HEK293 (cell line): ENCODE measurements around the gene ZNF471.

Source experiments
- BCL11A ChIP-seq: fragments of 450-650 bp; formaldehyde crosslinking; IDR thresholded peaks from 2 replicates; pipeline ENCODE4 v1.5.1; 2016; ENCODE audit warnings: low read depth, missing biosample characterization, missing genetic modification characterization
- FEZF1 ChIP-seq: fragments of 450-650 bp; formaldehyde crosslinking; IDR thresholded peaks from 2 replicates; pipeline ENCODE4 v1.5.1; 2016; ENCODE audit warnings: missing biosample characterization, missing genetic modification characterization
- HOXD13 ChIP-seq: sonication (generic); formaldehyde crosslinking; IDR thresholded peaks from 2 replicates; pipeline ENCODE4 v1.8.0; 2022; ENCODE audit warnings: missing genetic modification reagents, borderline replicate concordance
- KLF9 ChIP-seq: fragments of 450-650 bp; formaldehyde crosslinking; IDR thresholded peaks from 2 replicates; pipeline ENCODE4 v1.5.1; 2016; ENCODE audit warnings: missing biosample characterization, missing genetic modification characterization, low read depth
- OSR2 ChIP-seq: fragments of 450-650 bp; formaldehyde crosslinking; IDR thresholded peaks from 2 replicates; pipeline ENCODE4 v1.5.1; 2016; ENCODE audit warnings: missing biosample characterization, missing genetic modification characterization
- PRDM1 ChIP-seq: fragments of 450-650 bp; formaldehyde crosslinking; IDR thresholded peaks from 2 replicates; pipeline ENCODE4; 2016; ENCODE audit warnings: missing biosample characterization, missing genetic modification characterization
- SP7 ChIP-seq: fragments of 450-650 bp; formaldehyde crosslinking; IDR thresholded peaks from 2 replicates; pipeline ENCODE4 v1.5.1; 2016; ENCODE audit warnings: missing biosample characterization, missing genetic modification characterization
- YY2 ChIP-seq: fragments of 450-650 bp; formaldehyde crosslinking; IDR thresholded peaks from 2 replicates; pipeline ENCODE4 v1.5.1; 2016; ENCODE audit warnings: missing biosample characterization, missing genetic modification characterization
- ZFHX2 ChIP-seq: fragments of 450-650 bp; formaldehyde crosslinking; conservative IDR thresholded peaks from 2 replicates; pipeline ENCODE4 v1.5.1; 2016; ENCODE audit warnings: missing biosample characterization, missing genetic modification characterization
- ZFP3 ChIP-seq: fragments of 450-650 bp; formaldehyde crosslinking; IDR thresholded peaks from 2 replicates; pipeline ENCODE4 v1.5.1; 2016; ENCODE audit warnings: low read depth, missing biosample characterization, missing genetic modification characterization
- ZFP69B ChIP-seq: fragments of 450-650 bp; formaldehyde crosslinking; IDR thresholded peaks from 2 replicates; pipeline ENCODE4 v1.5.1; 2016; ENCODE audit warnings: missing biosample characterization, missing genetic modification characterization
- ZNF157 ChIP-seq: fragments of 450-650 bp; formaldehyde crosslinking; IDR thresholded peaks from 2 replicates; pipeline ENCODE4 v1.5.1; 2016; ENCODE audit warnings: missing biosample characterization, missing genetic modification characterization
- ZNF169 ChIP-seq: fragments of 450-650 bp; formaldehyde crosslinking; IDR thresholded peaks from 2 replicates; pipeline ENCODE4 v1.5.1; 2016; ENCODE audit warnings: missing biosample characterization, missing genetic modification characterization
- ZNF211 ChIP-seq: fragments of 450-650 bp; formaldehyde crosslinking; IDR thresholded peaks from 2 replicates; pipeline ENCODE4 v1.5.1; 2016; ENCODE audit warnings: low read depth, missing biosample characterization, missing genetic modification characterization
- ZNF221 ChIP-seq: fragments of 450-650 bp; formaldehyde crosslinking; IDR thresholded peaks from 2 replicates; pipeline ENCODE4 v1.5.1; 2017; ENCODE audit warnings: missing biosample characterization, missing genetic modification characterization, borderline replicate concordance
- ZNF223 ChIP-seq: fragments of 450-650 bp; formaldehyde crosslinking; IDR thresholded peaks from 2 replicates; pipeline ENCODE4 v1.5.1; 2016; ENCODE audit warnings: missing biosample characterization, missing genetic modification characterization
- ZNF521 ChIP-seq: fragments of 450-650 bp; formaldehyde crosslinking; IDR thresholded peaks from 2 replicates; pipeline ENCODE4 v1.5.1; 2017; ENCODE audit warnings: missing biosample characterization, mild to moderate bottlenecking, missing genetic modification characterization
- ZNF558 ChIP-seq: fragments of 450-650 bp; formaldehyde crosslinking; IDR thresholded peaks from 2 replicates; pipeline ENCODE4 v1.5.1; 2016; ENCODE audit warnings: missing biosample characterization, missing genetic modification characterization
- ZNF560 ChIP-seq: fragments of 450-650 bp; formaldehyde crosslinking; IDR thresholded peaks from 2 replicates; pipeline ENCODE4 v1.5.1; 2017; ENCODE audit warnings: missing biosample characterization, missing genetic modification characterization, borderline replicate concordance
- ZNF791 ChIP-seq: fragments of 450-650 bp; formaldehyde crosslinking; IDR thresholded peaks from 2 replicates; pipeline ENCODE4 v1.5.1; 2016; ENCODE audit warnings: missing biosample characterization, missing genetic modification characterization
- TF ChIP-seq, protein P1 (sequence below): fragments of 450-650 bp; formaldehyde crosslinking; IDR thresholded peaks from 2 replicates; pipeline ENCODE4 v1.5.1; 2016; ENCODE audit warnings: missing biosample characterization, missing genetic modification characterization
- TF ChIP-seq, protein P2 (sequence below): fragments of 450-650 bp; formaldehyde crosslinking; IDR thresholded peaks from 2 replicates; pipeline ENCODE4 v1.5.1; 2016; ENCODE audit warnings: missing biosample characterization, missing genetic modification characterization
- TF ChIP-seq, protein P3 (sequence below): fragments of 450-650 bp; formaldehyde crosslinking; optimal IDR thresholded peaks from 2 replicates; pipeline ENCODE3; 2016; ENCODE audit warnings: missing biosample characterization, mild to moderate bottlenecking, missing genetic modification characterization
- TF ChIP-seq, protein P4 (sequence below): fragments of 450-650 bp; formaldehyde crosslinking; IDR thresholded peaks from 2 replicates; pipeline ENCODE4 v1.5.1; 2017; ENCODE audit warnings: missing biosample characterization, missing genetic modification characterization
- TF ChIP-seq, protein P5 (sequence below): fragments of 450-650 bp; formaldehyde crosslinking; IDR thresholded peaks from 2 replicates; pipeline ENCODE4 v1.5.1; 2016; ENCODE audit warnings: missing biosample characterization, missing genetic modification characterization
- TF ChIP-seq, protein P6 (sequence below): fragments of 450-650 bp; formaldehyde crosslinking; IDR thresholded peaks from 2 replicates; pipeline ENCODE4 v1.5.1; 2016; ENCODE audit warnings: missing biosample characterization, missing genetic modification characterization
- TF ChIP-seq, protein P7 (sequence below): fragments of 450-650 bp; formaldehyde crosslinking; IDR thresholded peaks from 2 replicates; pipeline ENCODE4 v1.5.1; 2017; ENCODE audit warnings: missing biosample characterization, missing genetic modification characterization
- TF ChIP-seq, protein P8 (sequence below): fragments of 450-650 bp; formaldehyde crosslinking; IDR thresholded peaks from 2 replicates; pipeline ENCODE4 v1.5.1; 2016; ENCODE audit warnings: missing biosample characterization, missing genetic modification characterization, low read depth

Gene ZNF471

DNA sequence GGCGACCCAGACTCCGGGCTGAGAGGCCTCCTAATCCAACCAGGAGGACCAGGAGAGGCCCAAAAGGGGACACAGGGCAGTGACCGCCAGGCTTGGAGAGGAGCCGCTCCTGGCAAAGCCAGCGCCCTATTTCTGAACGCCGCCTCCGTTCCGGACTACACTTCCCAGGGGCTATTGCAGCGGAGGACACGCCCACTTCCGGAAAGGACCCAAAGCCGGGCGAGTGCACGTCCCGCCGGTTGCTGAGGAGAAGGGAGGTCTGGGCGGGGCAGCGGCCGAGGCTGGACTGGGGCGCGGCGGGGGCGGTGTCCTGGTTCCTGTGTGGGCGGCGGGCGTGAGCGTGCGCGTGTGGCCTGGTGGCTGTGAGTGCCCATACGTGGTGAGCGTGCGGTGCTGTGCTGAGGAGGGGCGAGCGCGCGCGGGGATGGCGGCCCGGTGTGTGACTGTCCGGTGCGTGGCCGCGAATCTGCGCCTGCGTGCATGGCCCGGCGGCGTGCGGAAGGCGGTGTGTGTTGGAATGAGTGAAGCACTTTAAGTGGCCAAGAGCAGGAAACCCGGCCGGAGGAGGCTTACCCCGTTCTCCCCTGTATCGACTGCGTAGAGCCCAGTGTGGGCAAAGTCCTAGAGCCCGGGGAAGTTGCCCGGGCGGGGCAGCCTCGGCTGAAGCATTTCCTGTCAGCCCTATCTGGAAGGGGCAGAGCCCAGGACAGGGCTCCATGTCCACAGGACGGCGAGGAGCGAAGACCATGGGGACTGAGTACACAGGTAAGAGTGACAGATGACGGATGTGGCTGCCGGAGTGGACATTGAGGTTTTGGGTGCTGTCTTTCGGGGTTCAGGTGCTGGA lies 59.8 kb downstream of the ZNF471 start, which contains the start of gene ZNF470 (continued):
- no peak for TF ChIP-seq FEZF1 (tag by site-specific recombination)
- TF ChIP-seq, protein P1, sequence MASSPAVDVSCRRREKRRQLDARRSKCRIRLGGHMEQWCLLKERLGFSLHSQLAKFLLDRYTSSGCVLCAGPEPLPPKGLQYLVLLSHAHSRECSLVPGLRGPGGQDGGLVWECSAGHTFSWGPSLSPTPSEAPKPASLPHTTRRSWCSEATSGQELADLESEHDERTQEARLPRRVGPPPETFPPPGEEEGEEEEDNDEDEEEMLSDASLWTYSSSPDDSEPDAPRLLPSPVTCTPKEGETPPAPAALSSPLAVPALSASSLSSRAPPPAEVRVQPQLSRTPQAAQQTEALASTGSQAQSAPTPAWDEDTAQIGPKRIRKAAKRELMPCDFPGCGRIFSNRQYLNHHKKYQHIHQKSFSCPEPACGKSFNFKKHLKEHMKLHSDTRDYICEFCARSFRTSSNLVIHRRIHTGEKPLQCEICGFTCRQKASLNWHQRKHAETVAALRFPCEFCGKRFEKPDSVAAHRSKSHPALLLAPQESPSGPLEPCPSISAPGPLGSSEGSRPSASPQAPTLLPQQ (tag by site-specific recombination) = peak; percentile 60; the same call in 1 of the 2 replicates
- TF ChIP-seq ZNF157 (tag by site-specific recombination) = no peak
- no peak for TF ChIP-seq HOXD13 (CRISPR knock-in tag)
- TF ChIP-seq SP7 (tag by site-specific recombination) = peak; percentile 70
- TF ChIP-seq ZFP3 = no peak
- TF ChIP-seq, protein P2, sequence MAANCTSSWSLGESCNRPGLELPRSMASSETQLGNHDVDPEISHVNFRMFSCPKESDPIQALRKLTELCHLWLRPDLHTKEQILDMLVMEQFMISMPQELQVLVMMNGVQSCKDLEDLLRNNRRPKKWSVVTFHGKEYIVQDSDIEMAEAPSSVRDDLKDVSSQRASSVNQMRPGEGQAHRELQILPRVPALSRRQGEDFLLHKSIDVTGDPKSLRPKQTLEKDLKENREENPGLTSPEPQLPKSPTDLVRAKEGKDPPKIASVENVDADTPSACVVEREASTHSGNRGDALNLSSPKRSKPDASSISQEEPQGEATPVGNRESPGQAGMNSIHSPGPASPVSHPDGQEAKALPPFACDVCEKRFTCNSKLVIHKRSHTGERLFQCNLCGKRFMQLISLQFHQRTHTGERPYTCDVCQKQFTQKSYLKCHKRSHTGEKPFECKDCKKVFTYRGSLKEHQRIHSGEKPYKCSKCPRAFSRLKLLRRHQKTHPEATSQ (tag by site-specific recombination) = 0 out of 2 replicates have a peak, but pooled peaks have one; percentile 41
- TF ChIP-seq, protein P3, sequence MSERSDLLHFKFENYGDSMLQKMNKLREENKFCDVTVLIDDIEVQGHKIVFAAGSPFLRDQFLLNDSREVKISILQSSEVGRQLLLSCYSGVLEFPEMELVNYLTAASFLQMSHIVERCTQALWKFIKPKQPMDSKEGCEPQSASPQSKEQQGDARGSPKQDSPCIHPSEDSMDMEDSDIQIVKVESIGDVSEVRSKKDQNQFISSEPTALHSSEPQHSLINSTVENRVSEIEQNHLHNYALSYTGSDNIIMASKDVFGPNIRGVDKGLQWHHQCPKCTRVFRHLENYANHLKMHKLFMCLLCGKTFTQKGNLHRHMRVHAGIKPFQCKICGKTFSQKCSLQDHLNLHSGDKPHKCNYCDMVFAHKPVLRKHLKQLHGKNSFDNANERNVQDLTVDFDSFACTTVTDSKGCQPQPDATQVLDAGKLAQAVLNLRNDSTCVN (tag by site-specific recombination) = peak; percentile 99
- TF ChIP-seq ZNF521 = no peak
- no peak for TF ChIP-seq YY2 (tag by site-specific recombination)
- TF ChIP-seq ZNF211 (tag by site-specific recombination) = no peak
- TF ChIP-seq, protein P4, sequence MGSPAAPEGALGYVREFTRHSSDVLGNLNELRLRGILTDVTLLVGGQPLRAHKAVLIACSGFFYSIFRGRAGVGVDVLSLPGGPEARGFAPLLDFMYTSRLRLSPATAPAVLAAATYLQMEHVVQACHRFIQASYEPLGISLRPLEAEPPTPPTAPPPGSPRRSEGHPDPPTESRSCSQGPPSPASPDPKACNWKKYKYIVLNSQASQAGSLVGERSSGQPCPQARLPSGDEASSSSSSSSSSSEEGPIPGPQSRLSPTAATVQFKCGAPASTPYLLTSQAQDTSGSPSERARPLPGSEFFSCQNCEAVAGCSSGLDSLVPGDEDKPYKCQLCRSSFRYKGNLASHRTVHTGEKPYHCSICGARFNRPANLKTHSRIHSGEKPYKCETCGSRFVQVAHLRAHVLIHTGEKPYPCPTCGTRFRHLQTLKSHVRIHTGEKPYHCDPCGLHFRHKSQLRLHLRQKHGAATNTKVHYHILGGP (tag by site-specific recombination) = no peak
- TF ChIP-seq ZFP69B (tag by site-specific recombination) = no peak
- TF ChIP-seq, protein P5, sequence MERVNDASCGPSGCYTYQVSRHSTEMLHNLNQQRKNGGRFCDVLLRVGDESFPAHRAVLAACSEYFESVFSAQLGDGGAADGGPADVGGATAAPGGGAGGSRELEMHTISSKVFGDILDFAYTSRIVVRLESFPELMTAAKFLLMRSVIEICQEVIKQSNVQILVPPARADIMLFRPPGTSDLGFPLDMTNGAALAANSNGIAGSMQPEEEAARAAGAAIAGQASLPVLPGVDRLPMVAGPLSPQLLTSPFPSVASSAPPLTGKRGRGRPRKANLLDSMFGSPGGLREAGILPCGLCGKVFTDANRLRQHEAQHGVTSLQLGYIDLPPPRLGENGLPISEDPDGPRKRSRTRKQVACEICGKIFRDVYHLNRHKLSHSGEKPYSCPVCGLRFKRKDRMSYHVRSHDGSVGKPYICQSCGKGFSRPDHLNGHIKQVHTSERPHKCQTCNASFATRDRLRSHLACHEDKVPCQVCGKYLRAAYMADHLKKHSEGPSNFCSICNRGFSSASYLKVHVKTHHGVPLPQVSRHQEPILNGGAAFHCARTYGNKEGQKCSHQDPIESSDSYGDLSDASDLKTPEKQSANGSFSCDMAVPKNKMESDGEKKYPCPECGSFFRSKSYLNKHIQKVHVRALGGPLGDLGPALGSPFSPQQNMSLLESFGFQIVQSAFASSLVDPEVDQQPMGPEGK (tag by site-specific recombination) = peak; percentile 77
- TF ChIP-seq ZNF560 (tag by site-specific recombination) = no peak
- no peak for TF ChIP-seq BCL11A
- TF ChIP-seq, protein P6, sequence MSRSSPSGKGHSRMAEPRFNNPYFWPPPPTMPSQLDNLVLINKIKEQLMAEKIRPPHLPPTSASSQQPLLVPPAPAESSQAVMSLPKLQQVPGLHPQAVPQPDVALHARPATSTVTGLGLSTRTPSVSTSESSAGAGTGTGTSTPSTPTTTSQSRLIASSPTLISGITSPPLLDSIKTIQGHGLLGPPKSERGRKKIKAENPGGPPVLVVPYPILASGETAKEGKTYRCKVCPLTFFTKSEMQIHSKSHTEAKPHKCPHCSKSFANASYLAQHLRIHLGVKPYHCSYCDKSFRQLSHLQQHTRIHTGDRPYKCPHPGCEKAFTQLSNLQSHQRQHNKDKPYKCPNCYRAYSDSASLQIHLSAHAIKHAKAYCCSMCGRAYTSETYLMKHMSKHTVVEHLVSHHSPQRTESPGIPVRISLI (tag by site-specific recombination) = no peak
- TF ChIP-seq ZNF169 = 0 out of 2 replicates have a peak, but pooled peaks have one; percentile 56
- TF ChIP-seq ZNF791 (tag by site-specific recombination) = no peak
- TF ChIP-seq, protein P7, sequence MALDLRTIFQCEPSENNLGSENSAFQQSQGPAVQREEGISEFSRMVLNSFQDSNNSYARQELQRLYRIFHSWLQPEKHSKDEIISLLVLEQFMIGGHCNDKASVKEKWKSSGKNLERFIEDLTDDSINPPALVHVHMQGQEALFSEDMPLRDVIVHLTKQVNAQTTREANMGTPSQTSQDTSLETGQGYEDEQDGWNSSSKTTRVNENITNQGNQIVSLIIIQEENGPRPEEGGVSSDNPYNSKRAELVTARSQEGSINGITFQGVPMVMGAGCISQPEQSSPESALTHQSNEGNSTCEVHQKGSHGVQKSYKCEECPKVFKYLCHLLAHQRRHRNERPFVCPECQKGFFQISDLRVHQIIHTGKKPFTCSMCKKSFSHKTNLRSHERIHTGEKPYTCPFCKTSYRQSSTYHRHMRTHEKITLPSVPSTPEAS (tag by site-specific recombination) = no peak
- no peak for TF ChIP-seq ZNF221 (tag by site-specific recombination)
- TF ChIP-seq, protein P8, sequence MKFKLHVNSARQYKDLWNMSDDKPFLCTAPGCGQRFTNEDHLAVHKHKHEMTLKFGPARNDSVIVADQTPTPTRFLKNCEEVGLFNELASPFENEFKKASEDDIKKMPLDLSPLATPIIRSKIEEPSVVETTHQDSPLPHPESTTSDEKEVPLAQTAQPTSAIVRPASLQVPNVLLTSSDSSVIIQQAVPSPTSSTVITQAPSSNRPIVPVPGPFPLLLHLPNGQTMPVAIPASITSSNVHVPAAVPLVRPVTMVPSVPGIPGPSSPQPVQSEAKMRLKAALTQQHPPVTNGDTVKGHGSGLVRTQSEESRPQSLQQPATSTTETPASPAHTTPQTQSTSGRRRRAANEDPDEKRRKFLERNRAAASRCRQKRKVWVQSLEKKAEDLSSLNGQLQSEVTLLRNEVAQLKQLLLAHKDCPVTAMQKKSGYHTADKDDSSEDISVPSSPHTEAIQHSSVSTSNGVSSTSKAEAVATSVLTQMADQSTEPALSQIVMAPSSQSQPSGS (tag by site-specific recombination) = no peak
- peak; percentile 97 for TF ChIP-seq KLF9
- TF ChIP-seq ZFHX2 = peak; percentile 96
- TF ChIP-seq PRDM1 = no peak
- TF ChIP-seq ZNF558 (tag by site-specific recombination) = no peak
- TF ChIP-seq OSR2 (tag by site-specific recombination) = no peak
- no peak for TF ChIP-seq ZNF223 (tag by site-specific recombination)
